Endodermal cell (in vitro differentiated cells): Measurements from ENCODE around the gene APCDD1. TPM values are rescaled to one million over a fixed set of nuclear protein-coding genes. Genes with fewer than 3 reads are reported as not detected.

Experiments
- total RNA-seq, 2 donors: library from RNA; stranded (reverse); fragmentation: NEBNext Ultra II Directional in 1 of 2; extraction: Animal tissue kit (Norgen Biotek cat#: 25700) in 1 of 2; gene quantifications; 2 replicates in 1 of 2; 3 replicates in 1 of 2; pipeline ENCODE4 v1.2.1, GENCODE V29; 2021

Gene APCDD1
- total RNA-seq, 2 donors from 2014 or later = 6.5 to 9.0 TPM

Other genes with a start within 250 kb of the APCDD1 start
- 10 to 100 TPM; 35.3 to 42.9 TPM for gene NAPG, start 71.4 kb downstream of the APCDD1 start, total RNA-seq